Endodermal cell (in vitro differentiated cells): ENCODE data around the gene DELE1. TPM values are rescaled to one million over a fixed set of nuclear protein-coding genes. Genes with fewer than 3 reads are reported as not detected.

Source experiments
- DNase-seq: peaks from one replicate; pipeline ENCODE4 v3.0.0-alpha.2; 2017
- H3K27ac ChIP-seq: 2 replicates; pipeline ENCODE4 v1.5.1; 2013; ENCODE audit warnings: mild to moderate bottlenecking, low read depth, low read length, moderate library complexity
- H3K27me3 ChIP-seq: 2 replicates; pipeline ENCODE4 v1.6.1; 2013; ENCODE audit warnings: mild to moderate bottlenecking, low read length, moderate library complexity; ENCODE audit not compliant: insufficient read depth, control insufficient read depth, poor library complexity, severe bottlenecking
- H3K36me3 ChIP-seq: 2 replicates; pipeline ENCODE4 v1.7.0; 2013; ENCODE audit warnings: mild to moderate bottlenecking, low read length, moderate library complexity; ENCODE audit not compliant: control insufficient read depth, insufficient read depth
- H3K4me1 ChIP-seq: one replicate; pipeline ENCODE4 v1.7.0; 2013; ENCODE audit warnings: low read length; ENCODE audit not compliant: control insufficient read depth, insufficient read depth
- H3K4me3 ChIP-seq: 2 replicates; pipeline ENCODE4 v1.5.1; 2013; ENCODE audit warnings: mild to moderate bottlenecking, low read length, moderate library complexity
- H3K9ac ChIP-seq: 2 replicates; pipeline ENCODE4 v1.6.1; 2013; ENCODE audit warnings: mild to moderate bottlenecking, low read length, moderate library complexity; ENCODE audit not compliant: poor library complexity, severe bottlenecking; ENCODE audit errors: extremely low read depth
- H3K9me3 ChIP-seq: 2 replicates; pipeline ENCODE4 v1.6.1; 2013; ENCODE audit warnings: mild to moderate bottlenecking, low read length, moderate library complexity; ENCODE audit not compliant: control insufficient read depth
- H3K27ac Mint-ChIP-seq: 2 replicates; pipeline ENCODE4 v1.8.0; 2020; ENCODE audit warnings: mixed read lengths
- H3K27me3 Mint-ChIP-seq: 2 replicates; pipeline ENCODE4 v1.8.0; 2021; ENCODE audit warnings: mild to moderate bottlenecking, mixed read lengths; ENCODE audit not compliant: insufficient read depth
- H3K36me3 Mint-ChIP-seq: 2 replicates; pipeline ENCODE4 v1.8.0; 2020; ENCODE audit warnings: low read depth, mixed read lengths
- H3K4me1 Mint-ChIP-seq: 2 replicates; pipeline ENCODE4 v1.8.0; 2020; ENCODE audit warnings: mixed read lengths
- H3K4me3 Mint-ChIP-seq: 2 replicates; pipeline ENCODE4 v1.8.0; 2020; ENCODE audit warnings: mild to moderate bottlenecking, moderate library complexity, mixed read lengths
- H3K9me3 Mint-ChIP-seq: 2 replicates; pipeline ENCODE4 v1.8.0; 2020; ENCODE audit warnings: mild to moderate bottlenecking, mixed read lengths
- CTCF ChIP-seq: fragments of 200-600 bp; sonication (generic); conservative IDR thresholded peaks from 2 replicates; pipeline ENCODE4 v1.5.0; 2021; ENCODE audit warnings: antibody characterized with exemption, mild to moderate bottlenecking
- WGBS, 2 experiments: methylation state at CpG; one replicate each; pipeline versions ENCODE4 v1.1.5 to v1.1.7; 2013; ENCODE audit warnings: missing lambda C conversion rate in 2 of 2, mixed read lengths in 1 of 2; ENCODE audit not compliant: insufficient coverage in 1 of 2, insufficient read length in 1 of 2; 5-methylcytosine and 5-hydroxymethylcytosine counted together
- total RNA-seq, 2 donors: library from RNA; stranded (reverse); fragmentation: NEBNext Ultra II Directional in 1 of 2; extraction: Animal tissue kit (Norgen Biotek cat#: 25700) in 1 of 2; gene quantifications; 2 replicates in 1 of 2; 3 replicates in 1 of 2; pipeline ENCODE4 v1.2.1, GENCODE V29; 2021

DELE1 gene
- total RNA-seq, 2 donors from 2014 or later = 66.5 to 71.4 TPM

- no peaks in the 10 kb centered on the region for H3K9me3 ChIP-seq
- Mint-ChIP-seq H3K4me1 (peaks cover 42% of the 10 kb centered on the region), H3K27me3 (peaks cover 26% of the 10 kb centered on the region), H3K27ac (peak overlapping the region; percentile 59), H3K9me3 (no peaks in the 10 kb centered on the region), H3K36me3 (no peaks in the 10 kb centered on the region), H3K4me3 (peak overlapping the region; percentile 78)
- H3K4me3 ChIP-seq = peak overlapping the region; percentile 99
- H3K36me3 ChIP-seq = no peaks in the 10 kb centered on the region
- peaks cover 17% of the 10 kb centered on the region for H3K4me1 ChIP-seq
- peaks cover 20% of the 10 kb centered on the region for H3K27me3 ChIP-seq
- peak; percentile 85 for DNase-seq
- H3K27ac ChIP-seq = no peak overlapping the region
- TF ChIP-seq CTCF = no peak
- peak overlapping the region; percentile 83 for H3K9ac ChIP-seq
- WGBS, 2 experiments = 0% methylated on average over 9 to 42 of the region's 42 CpGs
Measured at GRCh38 chr5:141876628-141877355, 46.9 kb upstream of the DELE1 start.

- no peaks in the 10 kb centered on the region for H3K9me3 ChIP-seq
- H3K27ac Mint-ChIP-seq = peak overlapping the region; percentile 59
- no peak overlapping the region for H3K27ac ChIP-seq
- H3K36me3 ChIP-seq = no peaks in the 10 kb centered on the region
- peaks cover 10% of the 10 kb centered on the region for H3K4me1 ChIP-seq
- WGBS, 2 experiments = 1% methylated on average over 12 to 55 of the region's 55 CpGs
- peak overlapping the region; percentile 78 for H3K4me3 Mint-ChIP-seq
- peaks cover 34% of the 10 kb centered on the region for H3K27me3 Mint-ChIP-seq
- H3K36me3 Mint-ChIP-seq = no peaks in the 10 kb centered on the region
- no peak for TF ChIP-seq CTCF
- peaks cover 42% of the 10 kb centered on the region for H3K4me1 Mint-ChIP-seq
- H3K4me3 ChIP-seq = peak overlapping the region; percentile 99
- peak overlapping the region; percentile 83 for H3K9ac ChIP-seq
- no peaks in the 10 kb centered on the region for H3K9me3 Mint-ChIP-seq
- peaks cover 24% of the 10 kb centered on the region for H3K27me3 ChIP-seq
- peak; percentile 78 for DNase-seq
Measured at GRCh38 chr5:141877356-141878185, 46.1 kb upstream of the DELE1 start.

- peaks cover 31% of the 10 kb centered on the region for H3K27me3 ChIP-seq
- peak within 1 kb of the TSS; percentile 99 for H3K4me3 ChIP-seq
- Mint-ChIP-seq H3K4me1 (peaks cover 40% of the 10 kb centered on the region), H3K27me3 (peaks cover 40% of the 10 kb centered on the region), H3K4me3 (peak within 1 kb of the TSS; percentile 78), H3K27ac (peak within 1 kb of the TSS; percentile 88), H3K36me3 (no peaks in the 10 kb centered on the region), H3K9me3 (no peaks in the 10 kb centered on the region)
- H3K4me1 ChIP-seq = peaks cover 12% of the 10 kb centered on the region
- H3K27ac ChIP-seq = peak within 1 kb of the TSS; percentile 71
- H3K9me3 ChIP-seq = no peaks in the 10 kb centered on the region
- 0% methylated on average over 32 of the region's 63 CpGs; no CpG with 5 or more reads in 1 of the 2 experiments for WGBS, 2 experiments
- H3K36me3 ChIP-seq = no peaks in the 10 kb centered on the region
- DNase-seq = no peak
- no peak for TF ChIP-seq CTCF
- peak within 1 kb of the TSS; percentile 83 for H3K9ac ChIP-seq
Measured at GRCh38 chr5:141878186-141878710, 45.4 kb upstream of the DELE1 start, which contains the start of gene PCDH1. Gene PCDH1, minus strand, starts transcription at chr5:141878410. Its CDS starts 148 bp downstream, at chr5:141878262.
